K562 (cell line): ENCODE data around the gene RELA. TPM values are rescaled to one million over a fixed set of nuclear protein-coding genes. Genes with fewer than 3 reads are reported as not detected.
A peak's percentile ranks its signal among the peaks of the same experiment; 100 is the strongest.

Source experiments
- ATAC-seq: fragments of 200-7000 bp; cut with Tn5 transposase; 3 replicates; pipeline ENCODE4 v1.9.1; 2020; ENCODE audit warnings: moderate library complexity
- BruUV-seq: library from RNA; stranded (reverse); fragments of 400-500 nt; replicated peaks from 2 replicates; lab custom pipeline; 2021; lab: Mats Ljungman, UMichigan
- CTCF ChIA-PET: fragments of 300-600 bp; formaldehyde crosslinking; extraction: SDS; loops from one replicate; lab custom pipeline; 2021; ENCODE audit warnings: low intra/inter-chr PET ratio; lab: Yijun Ruan, JAX
- POLR2A ChIA-PET: fragments of 300-600, 350-650 bp; sonication (Branson Sonifier 250); formaldehyde crosslinking; extraction: SDS; loops from one replicate; lab custom pipeline; 2021; ENCODE audit warnings: antibody characterized with exemption, inconsistent platforms; lab: Yijun Ruan, JAX
- DNase-seq, 4 experiments: peaks; one replicate each; pipeline versions ENCODE4 v3.0.0 to v3.0.0-alpha.2; 2011 to 2018; ENCODE audit warnings: low spot score in 3 of 4, mixed read lengths in 3 of 4; ENCODE audit errors: extremely low read depth in 1 of 4
- FAIRE-seq: peaks from 2 replicates; lab custom pipeline; 2011; peaks lifted over from hg19 to GRCh38; lab: Jason Lieb, UNC
- H2AFZ ChIP-seq: 2 replicates; pipeline ENCODE4 v1.6.0; 2011; ENCODE audit warnings: low read depth, low read length, control low read depth, inconsistent platforms
- H3K27ac ChIP-seq: fragments of 200-600 bp; 3 replicates; pipeline ENCODE4 v1.8.0; 2011; ENCODE audit warnings: low read depth, mild to moderate bottlenecking, control low read depth, inconsistent platforms, low read length, moderate library complexity, mixed read lengths; ENCODE audit errors: extremely low read depth
- H3K27me3 ChIP-seq, 2 experiments: fragments of 300-600 bp in 1 of 2; 2 replicates in 1 of 2; 3 replicates in 1 of 2; pipeline versions ENCODE4 v1.6.0 to v1.8.0; 2011; ENCODE audit warnings: inconsistent platforms in 2 of 2, low read length in 2 of 2, mild to moderate bottlenecking in 1 of 2, mixed read lengths in 1 of 2, moderate library complexity in 1 of 2; ENCODE audit not compliant: control insufficient read depth in 2 of 2, insufficient read depth in 2 of 2
- H3K36me3 ChIP-seq: fragments of 300-600 bp; 3 replicates; pipeline ENCODE4 v1.8.0; 2011; ENCODE audit warnings: mild to moderate bottlenecking, low read length, inconsistent platforms; ENCODE audit not compliant: control insufficient read depth, insufficient read depth
- H3K4me1 ChIP-seq, 2 experiments: fragments of 200-600 bp in 1 of 2; replicated peaks in 1 of 2; 2 replicates in 1 of 2; 3 replicates in 1 of 2; pipeline versions ENCODE4 v1.5.1 to v1.8.0; 2011; ENCODE audit warnings: inconsistent platforms in 2 of 2, low read length in 2 of 2, mild to moderate bottlenecking in 1 of 2, mixed read lengths in 1 of 2, moderate library complexity in 1 of 2; ENCODE audit not compliant: control insufficient read depth in 2 of 2, insufficient read depth in 2 of 2
- H3K4me2 ChIP-seq: 2 replicates; pipeline ENCODE4 v1.6.1; 2011; ENCODE audit warnings: low read length, control low read depth, inconsistent platforms, mixed read lengths; ENCODE audit not compliant: insufficient read depth
- H3K4me3 ChIP-seq: fragments of 200-600 bp; sonication (generic), shearing (Covaris generic); 2 replicates; pipeline ENCODE4 v1.5.1; 2016; ENCODE audit warnings: control low read depth, inconsistent platforms
- H3K79me2 ChIP-seq: fragments of 200-600 bp; 3 replicates; pipeline ENCODE4 v1.8.0; 2011; ENCODE audit warnings: low read length, inconsistent platforms; ENCODE audit not compliant: control insufficient read depth, insufficient read depth
- H3K9ac ChIP-seq, 2 experiments: 2 replicates each; pipeline versions ENCODE4 v1.6.0 to v1.6.1; 2011; ENCODE audit warnings: low read depth in 2 of 2, low read length in 2 of 2, control low read depth in 1 of 2, inconsistent platforms in 1 of 2, mild to moderate bottlenecking in 1 of 2, mixed read lengths in 1 of 2; ENCODE audit not compliant: insufficient read depth in 1 of 2
- H3K9me1 ChIP-seq: one replicate; pipeline ENCODE4 v1.6.0; 2011; ENCODE audit warnings: inconsistent platforms, mild to moderate bottlenecking, low read length, moderate library complexity; ENCODE audit not compliant: control insufficient read depth, insufficient read depth
- H3K9me3 ChIP-seq: replicated peaks from 2 replicates; pipeline ENCODE4 v1.5.1; 2011; ENCODE audit warnings: low read depth, low read length, inconsistent platforms; ENCODE audit not compliant: control insufficient read depth, insufficient read depth
- H4K20me1 ChIP-seq: replicated peaks from 2 replicates; pipeline ENCODE4 v1.6.1; 2011; ENCODE audit warnings: low read length, inconsistent platforms, mixed read lengths; ENCODE audit not compliant: control insufficient read depth, insufficient read depth
- CBFA2T2 ChIP-seq: fragments of 450-650 bp; conservative IDR thresholded peaks from 2 replicates; pipeline ENCODE4 v1.6.1; 2017; ENCODE audit warnings: mild to moderate bottlenecking
- CXXC5 ChIP-seq: fragments of 250-450 bp; sonication (Bioruptor Pico); IDR thresholded peaks from 2 replicates; pipeline ENCODE4 v1.8.0; 2022; ENCODE audit warnings: inconsistent platforms, mild to moderate bottlenecking, moderate library complexity
- DLX4 ChIP-seq: fragments of 250-450 bp; sonication (Bioruptor Pico); IDR thresholded peaks from 2 replicates; pipeline ENCODE4 v1.6.1; 2021; ENCODE audit warnings: mild to moderate bottlenecking
- ELF2 ChIP-seq: fragments of 250-450 bp; sonication (Bioruptor Pico); IDR thresholded peaks from 2 replicates; pipeline ENCODE4 v1.5.0; 2021; ENCODE audit warnings: mild to moderate bottlenecking
- GABPB1 ChIP-seq: sonication (generic); formaldehyde crosslinking; IDR thresholded peaks from 2 replicates; pipeline ENCODE4 v1.8.0; 2022; ENCODE audit warnings: mild to moderate bottlenecking, missing genetic modification reagents
- IRF9 ChIP-seq: fragments of 450-650 bp; IDR thresholded peaks from 2 replicates; pipeline ENCODE4 v1.6.1; 2016; ENCODE audit warnings: missing biosample characterization, missing genetic modification characterization
- MAFF ChIP-seq: IDR thresholded peaks from 2 replicates; pipeline ENCODE4 v1.6.1; 2012; ENCODE audit warnings: low read length, improper control_type of control experiment
- MAZ ChIP-seq, 2 experiments: fragments of 450-650 bp in 1 of 2; sonication (generic) in 1 of 2; formaldehyde crosslinking; IDR thresholded peaks in 1 of 2; conservative IDR thresholded peaks in 1 of 2; 2 replicates each; pipeline versions ENCODE4 v1.4.0 to v1.5.0; 2020; ENCODE audit warnings: mild to moderate bottlenecking in 1 of 2, missing genetic modification reagents in 1 of 2
- MCM7 ChIP-seq, 2 experiments: fragments of 450-650 bp; IDR thresholded peaks; 2 replicates each; pipeline ENCODE4 v1.6.1; 2016 to 2018
- NR4A1 ChIP-seq, 2 experiments: fragments of 250-450 bp in 1 of 2; fragments of 450-650 bp in 1 of 2; sonication (Bioruptor Pico) in 1 of 2; IDR thresholded peaks; 2 replicates each; pipeline versions ENCODE4 v1.4.0 to v1.6.1; 2016 to 2020; ENCODE audit warnings: mild to moderate bottlenecking in 2 of 2, missing compliant biosample characterization in 1 of 2, missing genetic modification characterization in 1 of 2, moderate library complexity in 1 of 2
- PML ChIP-seq: IDR thresholded peaks from 2 replicates; pipeline ENCODE4 v1.6.1; 2012; ENCODE audit warnings: low read length, inconsistent platforms
- POLR2B ChIP-seq: fragments of 450-650 bp; IDR thresholded peaks from 2 replicates; pipeline ENCODE4 v1.6.1; 2018; ENCODE audit warnings: low read depth; ENCODE audit not compliant: partially characterized antibody
- PTBP1 ChIP-seq: fragments of 200-400 bp; formaldehyde crosslinking; IDR thresholded peaks from 2 replicates; pipeline ENCODE4 v1.6.1; 2017; ENCODE audit warnings: low read depth, low read length
- RNF2 ChIP-seq: sonication (generic); IDR thresholded peaks from 2 replicates; pipeline ENCODE4 v1.6.1; 2016
- TEAD4 ChIP-seq, 2 experiments: sonication (generic) in 1 of 2; formaldehyde crosslinking in 1 of 2; IDR thresholded peaks; 2 replicates each; pipeline versions ENCODE4 v1.6.1 to v1.8.0; 2012 to 2022; ENCODE audit warnings: borderline replicate concordance in 1 of 2, inconsistent platforms in 1 of 2, low read length in 1 of 2, mild to moderate bottlenecking in 1 of 2, missing genetic modification reagents in 1 of 2
- ZBTB7A ChIP-seq: IDR thresholded peaks from 2 replicates; pipeline ENCODE4 v1.6.1; 2011; ENCODE audit warnings: low read depth, mild to moderate bottlenecking, low read length, moderate library complexity, borderline replicate concordance; ENCODE audit not compliant: control insufficient read depth
- ZFP30 ChIP-seq: fragments of 250-450 bp; sonication (Bioruptor Pico); IDR thresholded peaks from 2 replicates; pipeline ENCODE4 v1.8.0; 2022; ENCODE audit warnings: moderate library complexity, mild to moderate bottlenecking, inconsistent platforms, borderline replicate concordance
- ZKSCAN8 ChIP-seq: fragments of 200-800 bp; sonication (Bioruptor generic); IDR thresholded peaks from 2 replicates; pipeline ENCODE4 v1.6.1; 2016; ENCODE audit warnings: missing genetic modification characterization, missing compliant biosample characterization
- ZNF12 ChIP-seq: sonication (generic); formaldehyde crosslinking; IDR thresholded peaks from 2 replicates; pipeline ENCODE4 v1.4.0; 2020; ENCODE audit warnings: mild to moderate bottlenecking, missing genetic modification reagents
- WGBS: fragments of 100-300 bp; shearing (Covaris generic); methylation state at CpG from one replicate; pipeline ENCODE4 v1.1.6; 2016; ENCODE audit warnings: low coverage, mixed read lengths; ENCODE audit not compliant: insufficient coverage; ENCODE audit errors: missing lambda C conversion rate; 5-methylcytosine and 5-hydroxymethylcytosine counted together
- in situ Hi-C: fragments of 300-500 bp; cut with MboI; formaldehyde crosslinking; loops from 4 replicates; pipeline ENCODE4 v1.15.0; 2018; ENCODE audit warnings: inconsistent platforms, mixed read lengths
- intact Hi-C: fragments of 100-400 bp; cut with micrococcal nuclease; formaldehyde crosslinking; loops from 2 replicates; pipeline ENCODE4 v1.14.2; 2022
- polyA plus RNA-seq, 8 experiments: library from polyadenylated mRNA; depleted of rRNA in 4 of 8; stranded (reverse) in 5 of 8; unstranded in 3 of 8; fragments of >200 nt; fragmentation: Nextera tagmentation in 2 of 8; fragmentation: Illumina TruSeq in 1 of 8; extraction: Ambion mirVana in 2 of 8; extraction: Trizol in 1 of 8; gene quantifications; 2 replicates each; pipeline versions ENCODE4 v1.2.1 to v1.2.3, GENCODE V29; 2011 to 2014; ENCODE audit warnings: inconsistent platforms in 1 of 8, missing spikeins in 1 of 8
- total RNA-seq, 7 experiments: library from RNA; depleted of rRNA in 6 of 7; stranded (reverse); fragments of >200 nt in 6 of 7; fragmentation: Illumina TruSeq in 2 of 7; extraction: Trizol in 2 of 7; gene quantifications; 2 replicates each; pipeline versions ENCODE4 v1.2.1 to v1.2.3, GENCODE V29; 2011 to 2021; ENCODE audit warnings: low replicate concordance in 1 of 7
- TF ChIP-seq, protein P1 (sequence below): sonication (generic); formaldehyde crosslinking; IDR thresholded peaks from 2 replicates; pipeline ENCODE4 v1.8.0; 2022; ENCODE audit warnings: mild to moderate bottlenecking, low read depth, missing genetic modification reagents

RELA gene
- total and polyA plus RNA-seq, 9 of the 15 experiments (the other 6 are each of a cell fraction or from before 2014, with no cell fraction given), result 6.0 to 67.4 (median 20.6) TPM

GRCh38 chr11:65692367-65692766 lies 29.7 kb upstream of the RELA start:
- intact Hi-C loops (no loop called here), in situ Hi-C loops (no loop called here)
- H3K79me2 ChIP-seq, result no peaks in the 10 kb centered on the region
- WGBS, result 8% methylated on average over 10 of the region's 11 CpGs
- H3K9me3 ChIP-seq, result no peaks in the 10 kb centered on the region
- H3K27ac ChIP-seq, result peak overlapping the region; percentile 82
- H3K4me3 ChIP-seq, result peak overlapping the region; percentile 7; the same call in 1 of the 2 replicates
- H3K9ac ChIP-seq, result peak overlapping the region; percentile 23 to 60; a peak in 3 of 4 replicates
- H3K4me1 ChIP-seq, result peaks cover 10 to 14% of the 10 kb centered on the region in 2 experiments; a peak in 3 of 5 replicates
- H3K27me3 ChIP-seq, result no peaks in the 10 kb centered on the region
- no peaks in the 10 kb centered on the region for H3K36me3 ChIP-seq
- CTCF ChIA-PET, result interaction anchor here (1.1 kb wide), 1 partner anchor 296 kb away, joined by 3 read pairs; no protein-coding TSS in a partner anchor
- BruUV-seq, result no TSS peak
- POLR2A ChIA-PET, result interaction anchor here (0.6 to 1.4 kb wide), 8 partner anchors 9 to 300 kb away, joined by 3 to 4 read pairs (median 3); partner anchors contain the start of genes RELA and RNASEH2C
- no peaks in the 10 kb centered on the region for H4K20me1 ChIP-seq
- peak overlapping the region; percentile 74 for H3K4me2 ChIP-seq
- ATAC-seq (peak; percentile 90), FAIRE-seq (peak; percentile 70), DNase-seq (peak; percentile 36 to 76 (median 50))
- H2AFZ ChIP-seq, result peak overlapping the region; percentile 96
- H3K9me1 ChIP-seq, result no peaks in the 10 kb centered on the region
- no peak for TF ChIP-seq TEAD4 (IDR thresholded peaks at IDR 0.05; ENCODE audit: low read length)
- TF ChIP-seq TEAD4 (CRISPR knock-in tag; IDR thresholded peaks at IDR 0.05; ENCODE audit: borderline replicate concordance), result no peak
- no peak for TF ChIP-seq IRF9 (tag)
- TF ChIP-seq MAZ (CRISPR knock-in tag; conservative IDR thresholded peaks at IDR 0.05 in 1 of 2, IDR thresholded peaks at IDR 0.05 in 1 of 2), result 0 out of 4 replicates have a peak, but pooled peaks of 1 of the 2 experiments have one; percentile 31
- TF ChIP-seq NR4A1 (CRISPR knock-in tag; IDR thresholded peaks at IDR 0.05), result no peak
- 0 out of 2 replicates have a peak, but pooled peaks have one; percentile 41 for TF ChIP-seq NR4A1 (tag; IDR thresholded peaks at IDR 0.05)
- no peak for TF ChIP-seq PML
- TF ChIP-seq CBFA2T2, result no peak
- no peak for TF ChIP-seq PTBP1
- TF ChIP-seq ZNF12 (CRISPR knock-in tag), result no peak
- TF ChIP-seq MAFF, result no peak
- no peak for TF ChIP-seq ZFP30 (CRISPR knock-in tag)
- peak; percentile 64 for TF ChIP-seq POLR2B
- 0 out of 2 replicates have a peak, but pooled peaks have one; percentile 17 for TF ChIP-seq ELF2 (CRISPR knock-in tag)
- no peak for TF ChIP-seq GABPB1 (CRISPR knock-in tag)
- TF ChIP-seq ZKSCAN8, result 0 out of 2 replicates have a peak, but pooled peaks have one; percentile 48
- TF ChIP-seq RNF2, result 0 out of 2 replicates have a peak, but pooled peaks have one; percentile 27
- TF ChIP-seq MCM7 (IDR thresholded peaks at IDR 0.05), result no peak
- TF ChIP-seq ZBTB7A, result peak; percentile 29; the same call in 1 of the 2 replicates
- TF ChIP-seq DLX4 (CRISPR knock-in tag), result no peak
- TF ChIP-seq CXXC5, result 0 out of 2 replicates have a peak, but pooled peaks have one; percentile 28
- TF ChIP-seq, protein P1, sequence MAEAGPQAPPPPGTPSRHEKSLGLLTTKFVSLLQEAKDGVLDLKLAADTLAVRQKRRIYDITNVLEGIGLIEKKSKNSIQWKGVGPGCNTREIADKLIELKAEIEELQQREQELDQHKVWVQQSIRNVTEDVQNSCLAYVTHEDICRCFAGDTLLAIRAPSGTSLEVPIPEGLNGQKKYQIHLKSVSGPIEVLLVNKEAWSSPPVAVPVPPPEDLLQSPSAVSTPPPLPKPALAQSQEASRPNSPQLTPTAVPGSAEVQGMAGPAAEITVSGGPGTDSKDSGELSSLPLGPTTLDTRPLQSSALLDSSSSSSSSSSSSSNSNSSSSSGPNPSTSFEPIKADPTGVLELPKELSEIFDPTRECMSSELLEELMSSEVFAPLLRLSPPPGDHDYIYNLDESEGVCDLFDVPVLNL, result no peak
